GM19239 (cell line): Measurements from ENCODE around the gene RFX1.

ENCODE experiments used
- DNase-seq: peaks from one replicate; pipeline ENCODE4 v3.0.0; 2011; ENCODE audit warnings: low spot score; ENCODE audit not compliant: insufficient read length
- FAIRE-seq: peaks from 2 replicates; lab custom pipeline; 2011; peaks lifted over from hg19 to GRCh38; lab: Jason Lieb, UNC

RFX1 gene

DNA sequence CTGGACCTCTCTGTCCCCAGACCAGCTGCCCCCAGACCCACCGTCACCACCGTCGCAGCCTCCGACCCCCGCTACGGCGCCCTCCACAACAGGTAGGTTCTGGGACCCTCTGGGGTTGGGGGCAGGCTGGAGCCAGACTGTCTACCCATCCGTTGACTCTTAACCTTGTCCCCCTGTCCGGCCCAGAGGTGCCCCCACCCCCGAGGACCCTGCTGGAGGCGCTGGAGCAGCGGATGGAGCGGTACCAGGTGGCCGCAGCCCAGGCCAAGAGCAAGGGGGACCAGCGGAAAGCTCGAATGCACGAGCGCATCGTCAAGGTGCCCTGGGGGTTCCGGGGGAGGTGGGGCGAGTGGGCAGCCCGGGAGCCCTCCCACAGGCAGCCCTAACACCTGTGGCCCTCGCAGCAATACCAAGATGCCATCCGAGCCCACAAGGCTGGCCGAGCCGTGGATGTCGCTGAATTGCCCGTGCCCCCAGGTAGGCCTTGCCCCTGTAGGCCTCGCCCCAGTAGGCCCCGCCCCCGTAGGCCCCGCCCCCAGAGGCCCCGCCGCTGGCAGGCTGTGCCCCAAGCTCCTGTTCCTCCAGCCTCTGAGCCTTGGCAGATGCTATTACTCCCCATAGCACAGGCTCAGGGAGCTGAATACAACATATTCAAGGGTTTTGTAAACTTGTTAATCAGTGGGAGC is 87.3 kb downstream of the RFX1 start:
- FAIRE-seq (no peak), DNase-seq (no peak)

- DNase-seq: no peak
- FAIRE-seq: no peak
Observed at GRCh38 chr19:13917888-13918406, 88.2 kb downstream of the RFX1 start.

DNA sequence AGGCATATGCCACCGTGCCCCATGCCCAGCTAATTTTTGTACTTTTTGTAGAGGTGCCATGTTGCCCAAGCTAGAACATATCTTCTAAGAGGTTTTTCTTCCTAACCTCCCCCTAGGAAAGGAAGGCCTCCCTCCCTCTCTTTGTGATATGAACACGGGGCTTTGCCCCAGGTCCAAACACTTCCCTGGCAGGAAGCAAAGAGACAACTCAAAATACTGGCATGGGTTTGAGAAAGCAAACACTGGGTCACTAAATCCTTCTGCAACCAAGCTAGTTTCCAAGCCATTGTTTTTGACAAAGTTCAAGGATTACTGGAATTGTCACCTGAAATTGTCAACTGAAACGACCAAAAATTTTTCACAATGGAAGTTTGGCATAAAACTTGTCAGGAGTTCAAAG is 91.3 kb downstream of the RFX1 start:
- DNase-seq (no peak), FAIRE-seq (no peak)

DNA sequence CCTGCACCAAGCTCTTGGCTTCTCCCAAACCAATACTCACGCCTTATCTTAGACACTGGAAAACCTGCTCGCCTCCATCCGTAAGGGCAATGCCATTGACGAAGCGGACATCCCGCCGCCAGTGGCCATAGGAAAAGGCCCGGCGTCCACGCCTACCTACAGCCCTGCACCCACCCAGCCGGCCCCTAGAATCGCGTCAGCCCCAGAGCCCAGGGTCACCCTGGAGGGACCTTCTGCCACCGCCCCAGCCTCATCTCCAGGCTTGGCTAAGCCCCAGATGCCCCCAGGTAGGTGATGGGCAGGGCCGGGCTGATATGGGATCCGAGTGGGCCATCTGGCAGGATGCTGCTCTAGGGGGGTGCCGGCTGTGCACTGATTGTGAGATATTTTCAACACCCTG is 92.8 kb downstream of the RFX1 start:
- no peak for DNase-seq
- FAIRE-seq: no peak
